ENCODE results near the gene ELOA.

Gene ELOA

DNA sequence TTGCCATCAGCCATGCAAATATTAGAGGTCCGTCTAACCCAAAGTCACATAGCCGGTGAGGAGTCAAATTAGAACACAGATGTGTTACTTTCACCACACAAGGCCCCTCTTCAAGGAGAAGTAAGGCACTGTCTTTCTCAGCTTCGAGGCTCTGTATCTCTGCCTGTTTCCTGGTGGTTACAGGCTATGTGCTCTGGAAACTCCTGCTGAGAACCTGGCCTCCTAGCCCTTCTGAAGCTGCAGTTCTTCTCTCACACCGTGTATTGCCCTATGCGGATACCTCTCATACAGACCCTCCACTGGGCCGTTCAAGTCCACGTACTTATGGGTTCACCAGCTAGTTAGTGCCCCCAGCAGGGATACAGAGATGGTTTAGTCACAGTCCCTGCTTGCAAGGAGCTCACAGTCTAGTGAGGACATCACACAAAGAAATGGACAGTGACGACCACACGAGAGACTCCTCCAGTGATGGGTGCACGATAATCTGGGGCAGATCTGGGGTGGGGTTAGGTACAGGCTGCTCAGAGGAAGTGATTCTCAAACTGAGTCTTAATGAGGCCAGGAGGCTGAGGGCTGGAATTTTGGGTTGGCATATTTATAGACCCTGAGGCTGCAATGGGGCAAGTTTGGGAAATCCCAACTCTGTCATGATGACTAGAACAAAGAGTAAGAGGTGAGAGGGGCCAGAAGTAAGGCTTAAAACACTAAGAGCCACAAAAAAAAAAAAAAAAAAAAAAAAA lies 22.8 kb upstream of the ELOA start:
- no peak overlapping the region for H3K9ac ChIP-seq
- H3K4me3 ChIP-seq (ENCODE audit: low read depth, low read length), result no peak overlapping the region
- H3K9me3 ChIP-seq (ENCODE audit: control insufficient read depth, low read length), result no peaks in the 10 kb centered on the region
- H3K27ac ChIP-seq, result no peak overlapping the region
- peaks cover 6% of the 10 kb centered on the region for H3K79me2 ChIP-seq
- H3K36me3 ChIP-seq (ENCODE audit: control insufficient read depth, insufficient read depth, low read length), result no peaks in the 10 kb centered on the region
- H3K27me3 ChIP-seq (ENCODE audit: control insufficient read depth, insufficient read depth, low read length), result no peaks in the 10 kb centered on the region
- H3K4me1 ChIP-seq, result no peaks in the 10 kb centered on the region
- H2AFZ ChIP-seq, result no peak overlapping the region
- H3K4me2 ChIP-seq (ENCODE audit: low read length), result no peak overlapping the region
- TF ChIP-seq, protein P1, sequence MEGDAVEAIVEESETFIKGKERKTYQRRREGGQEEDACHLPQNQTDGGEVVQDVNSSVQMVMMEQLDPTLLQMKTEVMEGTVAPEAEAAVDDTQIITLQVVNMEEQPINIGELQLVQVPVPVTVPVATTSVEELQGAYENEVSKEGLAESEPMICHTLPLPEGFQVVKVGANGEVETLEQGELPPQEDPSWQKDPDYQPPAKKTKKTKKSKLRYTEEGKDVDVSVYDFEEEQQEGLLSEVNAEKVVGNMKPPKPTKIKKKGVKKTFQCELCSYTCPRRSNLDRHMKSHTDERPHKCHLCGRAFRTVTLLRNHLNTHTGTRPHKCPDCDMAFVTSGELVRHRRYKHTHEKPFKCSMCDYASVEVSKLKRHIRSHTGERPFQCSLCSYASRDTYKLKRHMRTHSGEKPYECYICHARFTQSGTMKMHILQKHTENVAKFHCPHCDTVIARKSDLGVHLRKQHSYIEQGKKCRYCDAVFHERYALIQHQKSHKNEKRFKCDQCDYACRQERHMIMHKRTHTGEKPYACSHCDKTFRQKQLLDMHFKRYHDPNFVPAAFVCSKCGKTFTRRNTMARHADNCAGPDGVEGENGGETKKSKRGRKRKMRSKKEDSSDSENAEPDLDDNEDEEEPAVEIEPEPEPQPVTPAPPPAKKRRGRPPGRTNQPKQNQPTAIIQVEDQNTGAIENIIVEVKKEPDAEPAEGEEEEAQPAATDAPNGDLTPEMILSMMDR (IDR thresholded peaks at IDR 0.05), result no peak

DNA sequence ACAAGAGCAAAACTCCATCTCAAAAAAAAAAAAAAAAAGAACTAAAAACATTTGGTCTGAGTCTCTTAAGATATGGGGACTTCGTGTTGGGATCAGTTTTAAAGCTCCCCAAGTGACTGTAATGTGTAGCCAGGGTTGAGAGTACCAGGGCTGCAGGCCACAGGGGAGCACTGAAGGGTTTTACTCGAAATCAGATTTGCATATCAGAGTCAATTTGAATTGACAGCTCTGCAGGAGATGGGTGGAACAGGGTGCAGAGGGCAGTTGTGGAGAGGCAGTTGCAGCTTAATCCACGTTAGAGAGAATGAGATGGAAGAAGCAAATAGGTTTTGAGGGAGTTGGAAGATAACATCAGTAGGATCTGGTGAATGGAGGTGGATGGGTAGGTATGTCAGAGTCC lies 20.6 kb upstream of the ELOA start:
- H3K4me3 ChIP-seq (ENCODE audit: low read depth, low read length), result no peak overlapping the region
- H3K4me2 ChIP-seq (ENCODE audit: low read length), result no peak overlapping the region
- no peak overlapping the region for H3K27ac ChIP-seq
- H3K4me1 ChIP-seq, result no peaks in the 10 kb centered on the region
- no peak overlapping the region for H2AFZ ChIP-seq
- no peaks in the 10 kb centered on the region for H3K27me3 ChIP-seq (ENCODE audit: control insufficient read depth, insufficient read depth, low read length)
- H3K9ac ChIP-seq, result no peak overlapping the region
- no peaks in the 10 kb centered on the region for H3K36me3 ChIP-seq (ENCODE audit: control insufficient read depth, insufficient read depth, low read length)
- TF ChIP-seq, protein P1 (IDR thresholded peaks at IDR 0.05), result no peak
- peaks cover 4% of the 10 kb centered on the region for H3K79me2 ChIP-seq
- no peaks in the 10 kb centered on the region for H3K9me3 ChIP-seq (ENCODE audit: control insufficient read depth, low read length)

DNA sequence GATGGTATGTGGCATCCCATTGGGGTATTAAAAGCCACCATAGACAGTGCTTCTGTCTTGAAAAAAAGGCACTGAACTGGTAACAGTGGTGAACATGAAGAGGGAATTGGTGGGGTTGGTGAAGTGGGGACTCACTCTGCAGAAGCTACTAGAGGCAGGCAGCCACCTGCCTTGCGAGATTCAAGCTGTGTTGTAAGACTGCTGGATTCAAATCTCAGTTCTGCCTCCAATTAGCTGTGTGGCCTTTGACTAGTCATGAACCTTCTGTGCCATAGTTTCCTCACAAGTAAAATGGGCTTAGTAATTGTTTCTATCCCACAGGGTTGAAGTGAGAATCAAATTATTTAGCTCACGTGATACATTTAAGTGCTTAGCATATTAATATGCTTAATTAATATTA lies 16.6 kb upstream of the ELOA start:
- Histone ChIP-seq H3K9me3 (ENCODE audit: control insufficient read depth, low read length) (no peaks in the 10 kb centered on the region), H3K4me1 (no peaks in the 10 kb centered on the region), H3K36me3 (ENCODE audit: control insufficient read depth, insufficient read depth, low read length) (no peaks in the 10 kb centered on the region), H3K4me3 (ENCODE audit: low read depth, low read length) (peak overlapping the region; percentile 43), H2AFZ (no peak overlapping the region), H3K27me3 (ENCODE audit: control insufficient read depth, insufficient read depth, low read length) (no peaks in the 10 kb centered on the region), H3K79me2 (no peaks in the 10 kb centered on the region), H3K27ac (no peak overlapping the region), H3K4me2 (ENCODE audit: low read length) (peak overlapping the region; percentile 75), H3K9ac (no peak overlapping the region)
- TF ChIP-seq, protein P1 (IDR thresholded peaks at IDR 0.05), result no peak

DNA sequence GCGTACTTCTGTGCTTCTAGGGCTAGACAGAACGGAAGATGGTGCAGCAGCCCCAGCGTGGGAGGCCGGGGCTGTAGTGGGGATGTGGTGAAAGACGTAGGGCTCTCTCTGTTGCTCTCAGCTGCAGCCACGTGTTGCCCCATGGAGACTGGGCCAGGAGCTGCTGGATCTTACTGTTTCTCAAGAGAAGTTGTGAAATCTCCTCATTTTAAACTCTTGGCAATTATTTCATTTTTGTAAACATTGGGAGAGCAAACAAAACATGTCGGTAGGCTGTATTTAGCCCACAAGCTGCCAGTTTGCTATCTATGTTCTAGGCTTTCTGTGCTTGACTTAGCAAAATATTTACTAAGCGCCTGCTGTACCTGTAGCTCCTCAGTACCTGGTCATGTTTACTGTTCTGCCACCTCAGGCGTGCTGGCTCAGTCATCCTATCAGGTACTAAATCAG lies 15.9 kb upstream of the ELOA start:
- TF ChIP-seq, protein P1 (IDR thresholded peaks at IDR 0.05), result no peak
- no peaks in the 10 kb centered on the region for H3K36me3 ChIP-seq (ENCODE audit: control insufficient read depth, insufficient read depth, low read length)

More for the DNA sequence above, 15.9 kb upstream of the ELOA start:
- peak overlapping the region; percentile 43 for H3K4me3 ChIP-seq (ENCODE audit: low read depth, low read length)
- H3K27ac ChIP-seq, result no peak overlapping the region
- H3K4me2 ChIP-seq (ENCODE audit: low read length), result peak overlapping the region; percentile 75
- no peak overlapping the region for H2AFZ ChIP-seq
- no peaks in the 10 kb centered on the region for H3K4me1 ChIP-seq
- no peaks in the 10 kb centered on the region for H3K9me3 ChIP-seq (ENCODE audit: control insufficient read depth, low read length)
- no peaks in the 10 kb centered on the region for H3K79me2 ChIP-seq
- H3K27me3 ChIP-seq (ENCODE audit: control insufficient read depth, insufficient read depth, low read length), result no peaks in the 10 kb centered on the region
- H3K9ac ChIP-seq, result no peak overlapping the region

All from parathyroid adenoma (tissue), 2 donors.